GM19099 (cell line): ENCODE measurements around the gene CR2.

ENCODE experiments used
- POLR2A ChIP-seq: IDR thresholded peaks from 3 replicates; pipeline ENCODE4 v1.6.1; 2011; ENCODE audit warnings: low read depth; ENCODE audit not compliant: insufficient read length; ENCODE audit errors: extremely low read depth

Gene CR2

GRCh38 chr1:207487636-207488035 is 33.5 kb downstream of the CR2 start:
- no peak for TF ChIP-seq POLR2A

- TF ChIP-seq POLR2A, result no peak
Measured at GRCh38 chr1:207493212-207493611, 39.1 kb downstream of the CR2 start.

- TF ChIP-seq POLR2A, result no peak
Measured at GRCh38 chr1:207494171-207494570, 40.0 kb downstream of the CR2 start.

GRCh38 chr1:207495801-207496792 is 42.0 kb downstream of the CR2 start, which contains the start of gene CR1:
CR1 (plus strand) TSS chr1:207496157; CDS start chr1:207496268, 111 bp downstream.
- peak; percentile 40 for TF ChIP-seq POLR2A

- peak; percentile 18 for TF ChIP-seq POLR2A
Measured at GRCh38 chr1:207497941-207498340, 43.8 kb downstream of the CR2 start.

GRCh38 chr1:207499573-207499972 is 45.4 kb downstream of the CR2 start:
- no peak for TF ChIP-seq POLR2A

GRCh38 chr1:207500306-207500705 is 46.2 kb downstream of the CR2 start:
- TF ChIP-seq POLR2A, result no peak

GRCh38 chr1:207501071-207501470 is 46.9 kb downstream of the CR2 start:
- TF ChIP-seq POLR2A, result no peak

GRCh38 chr1:207502726-207503125 is 48.6 kb downstream of the CR2 start:
- no peak for TF ChIP-seq POLR2A

GRCh38 chr1:207503950-207504349 is 49.8 kb downstream of the CR2 start:
- TF ChIP-seq POLR2A, result no peak

- TF ChIP-seq POLR2A, result no peak
Measured at GRCh38 chr1:207504438-207504837, 50.3 kb downstream of the CR2 start.

GRCh38 chr1:207510444-207510843 is 56.3 kb downstream of the CR2 start:
- no peak for TF ChIP-seq POLR2A

GRCh38 chr1:207514890-207515289 is 60.8 kb downstream of the CR2 start:
- TF ChIP-seq POLR2A, result no peak

- TF ChIP-seq POLR2A, result no peak
Measured at GRCh38 chr1:207516729-207517128, 62.6 kb downstream of the CR2 start.

GRCh38 chr1:207518608-207519236 is 64.6 kb downstream of the CR2 start:
- no peak for TF ChIP-seq POLR2A
